Fibroblast of mammary gland (primary cell): ENCODE results near the gene FRAS1.

Experiments used
- DNase-seq: peaks from one replicate; pipeline ENCODE4 v3.0.0-alpha.2; 2010; ENCODE audit warnings: low read depth
- H3K4me3 ChIP-seq: 2 replicates; pipeline ENCODE4 v1.5.1; 2011; ENCODE audit warnings: low read depth, mild to moderate bottlenecking, low read length, moderate library complexity; ENCODE audit not compliant: control insufficient read depth
- TF ChIP-seq, protein P1 (sequence below): conservative IDR thresholded peaks from 2 replicates; pipeline ENCODE4 v1.5.1; 2011; ENCODE audit warnings: low read depth, low read length, inconsistent platforms; ENCODE audit not compliant: control insufficient read depth, insufficient read depth

Gene FRAS1

DNA sequence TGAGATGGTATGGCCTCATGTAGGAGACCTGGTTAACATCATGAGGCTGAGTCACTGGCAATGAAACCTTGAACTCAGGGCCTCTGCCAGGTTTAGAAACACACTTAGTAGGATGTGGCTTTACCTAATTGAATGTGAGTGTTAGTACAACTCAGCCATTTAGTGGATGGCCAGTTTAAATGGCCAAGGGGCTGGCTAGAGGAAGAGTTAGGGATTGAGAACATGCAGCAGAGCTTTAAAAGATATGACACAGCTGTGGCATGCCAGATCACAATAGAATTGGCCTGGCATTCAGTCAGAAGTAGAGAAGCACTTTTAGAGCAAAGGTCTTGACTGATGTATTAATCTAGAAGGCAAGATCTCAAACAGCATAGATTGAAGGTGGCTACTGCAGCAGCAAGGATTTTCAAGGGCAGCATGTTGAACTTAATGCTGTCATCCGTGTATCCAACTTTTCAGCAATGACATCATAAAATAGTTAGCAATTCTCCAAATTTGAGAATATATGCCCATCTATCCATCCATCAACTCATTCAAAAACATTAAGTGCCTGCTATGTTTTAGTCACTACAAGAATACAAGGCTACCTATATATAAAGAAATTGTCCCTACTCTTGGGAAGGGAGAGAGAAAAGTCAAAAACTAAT is 170.4 kb downstream of the FRAS1 start:
- H3K4me3 ChIP-seq: no peak overlapping the region
- TF ChIP-seq, protein P1, sequence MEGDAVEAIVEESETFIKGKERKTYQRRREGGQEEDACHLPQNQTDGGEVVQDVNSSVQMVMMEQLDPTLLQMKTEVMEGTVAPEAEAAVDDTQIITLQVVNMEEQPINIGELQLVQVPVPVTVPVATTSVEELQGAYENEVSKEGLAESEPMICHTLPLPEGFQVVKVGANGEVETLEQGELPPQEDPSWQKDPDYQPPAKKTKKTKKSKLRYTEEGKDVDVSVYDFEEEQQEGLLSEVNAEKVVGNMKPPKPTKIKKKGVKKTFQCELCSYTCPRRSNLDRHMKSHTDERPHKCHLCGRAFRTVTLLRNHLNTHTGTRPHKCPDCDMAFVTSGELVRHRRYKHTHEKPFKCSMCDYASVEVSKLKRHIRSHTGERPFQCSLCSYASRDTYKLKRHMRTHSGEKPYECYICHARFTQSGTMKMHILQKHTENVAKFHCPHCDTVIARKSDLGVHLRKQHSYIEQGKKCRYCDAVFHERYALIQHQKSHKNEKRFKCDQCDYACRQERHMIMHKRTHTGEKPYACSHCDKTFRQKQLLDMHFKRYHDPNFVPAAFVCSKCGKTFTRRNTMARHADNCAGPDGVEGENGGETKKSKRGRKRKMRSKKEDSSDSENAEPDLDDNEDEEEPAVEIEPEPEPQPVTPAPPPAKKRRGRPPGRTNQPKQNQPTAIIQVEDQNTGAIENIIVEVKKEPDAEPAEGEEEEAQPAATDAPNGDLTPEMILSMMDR: no peak
- DNase-seq: peak; percentile 24

DNA sequence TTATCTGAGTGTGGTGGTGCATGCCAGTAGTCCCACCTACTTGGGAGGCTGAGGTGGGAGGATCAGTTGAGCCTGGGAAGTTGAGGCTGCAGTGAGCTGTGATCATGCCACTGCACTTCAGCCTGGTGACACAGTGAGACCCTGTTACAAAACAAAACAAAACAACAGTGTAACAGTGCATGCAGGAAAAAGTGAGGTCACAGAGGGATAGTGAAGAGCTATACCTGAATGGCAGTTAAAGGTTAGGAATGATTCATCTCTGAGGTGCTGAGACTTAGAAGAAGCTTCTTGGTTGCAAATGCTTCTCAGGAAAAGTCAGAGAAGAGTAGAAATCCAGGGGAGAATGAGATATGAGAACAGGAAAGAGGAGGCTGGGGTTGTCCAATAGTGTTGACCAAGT is 178.7 kb downstream of the FRAS1 start:
- DNase-seq: no peak
- TF ChIP-seq, protein P1: no peak

DNA sequence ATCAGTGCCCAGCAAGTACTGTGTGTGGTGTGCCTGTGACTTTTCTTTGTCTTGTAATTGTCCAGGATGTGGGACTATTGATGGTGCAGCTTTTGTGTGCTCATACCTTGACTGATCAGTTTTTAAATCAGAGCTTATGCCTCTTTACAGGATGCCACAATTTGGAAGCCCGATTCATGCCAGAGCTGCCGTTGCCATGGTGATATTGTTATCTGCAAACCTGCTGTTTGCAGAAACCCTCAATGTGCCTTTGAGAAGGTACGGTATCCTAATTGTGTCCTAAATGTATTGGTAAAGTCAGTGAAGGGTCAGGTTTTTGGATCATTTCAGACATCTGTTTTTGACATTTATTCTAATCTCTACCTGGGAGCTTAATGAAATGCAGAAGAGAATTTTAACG is 180.2 kb downstream of the FRAS1 start:
- no peak overlapping the region for H3K4me3 ChIP-seq
- no peak for DNase-seq
- TF ChIP-seq, protein P1: no peak

More for the DNA sequence above, 178.7 kb downstream of the FRAS1 start:
- H3K4me3 ChIP-seq: no peak overlapping the region

DNA sequence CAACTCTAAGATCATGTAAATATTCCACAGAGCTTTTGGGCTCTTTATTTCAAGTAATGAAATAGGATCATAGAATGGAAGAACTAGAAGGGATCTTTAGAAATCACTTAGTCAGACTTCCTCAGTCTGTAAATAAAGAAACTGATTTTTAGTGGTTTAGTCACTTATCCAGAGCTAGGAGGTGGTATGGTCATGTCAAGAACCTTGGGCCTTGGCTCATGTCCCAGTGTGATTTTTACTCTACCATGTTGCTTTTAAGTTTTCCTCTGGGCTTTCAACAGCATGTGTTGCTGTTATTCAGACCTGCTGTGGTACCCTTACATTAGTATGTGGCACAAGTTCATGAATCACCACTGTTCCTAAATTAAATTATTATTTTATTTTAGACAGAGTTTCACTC is 184.9 kb downstream of the FRAS1 start:
- peak; percentile 76 for DNase-seq
- TF ChIP-seq, protein P1: no peak

DNA sequence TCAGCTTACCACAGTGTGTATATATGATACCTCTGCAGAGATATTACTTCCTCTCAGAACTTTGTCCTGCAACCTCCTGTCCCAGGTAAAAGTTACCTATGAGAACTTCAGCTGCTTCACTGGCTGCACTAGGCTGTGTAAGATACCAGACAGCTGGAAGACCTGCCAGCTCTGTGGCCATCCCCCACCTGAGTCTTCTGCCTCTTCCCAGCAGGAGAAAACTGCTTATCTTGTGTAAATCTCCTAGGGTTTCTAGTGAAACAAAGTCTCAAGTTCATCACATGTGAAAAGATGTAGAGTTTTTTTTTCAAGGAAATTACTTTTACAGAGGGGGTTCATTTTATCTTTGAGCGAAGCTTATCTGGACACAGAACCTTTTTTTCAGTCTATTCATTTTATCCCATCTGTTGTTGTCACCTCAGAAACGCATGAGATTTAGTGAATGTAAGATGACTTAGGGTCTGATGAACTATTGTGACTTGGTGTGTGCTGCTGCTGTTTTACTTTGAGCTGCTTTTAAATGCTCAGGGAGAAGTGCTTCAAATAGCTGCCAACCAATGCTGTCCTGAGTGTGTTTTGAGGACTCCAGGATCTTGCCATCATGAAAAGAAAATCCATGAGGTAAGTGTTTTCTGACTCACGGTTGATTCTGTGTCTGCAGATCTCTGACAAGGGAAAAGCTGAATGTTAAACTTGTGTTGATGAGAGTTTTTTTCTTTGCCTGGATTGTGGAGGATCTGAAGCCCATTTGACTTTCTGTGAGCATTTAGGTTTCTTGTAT is 187.8 kb downstream of the FRAS1 start:
- TF ChIP-seq, protein P1: no peak
- DNase-seq: peak; percentile 12
- H3K4me3 ChIP-seq: no peak overlapping the region

More for the DNA sequence above, 184.9 kb downstream of the FRAS1 start:
- H3K4me3 ChIP-seq: no peak overlapping the region

DNA sequence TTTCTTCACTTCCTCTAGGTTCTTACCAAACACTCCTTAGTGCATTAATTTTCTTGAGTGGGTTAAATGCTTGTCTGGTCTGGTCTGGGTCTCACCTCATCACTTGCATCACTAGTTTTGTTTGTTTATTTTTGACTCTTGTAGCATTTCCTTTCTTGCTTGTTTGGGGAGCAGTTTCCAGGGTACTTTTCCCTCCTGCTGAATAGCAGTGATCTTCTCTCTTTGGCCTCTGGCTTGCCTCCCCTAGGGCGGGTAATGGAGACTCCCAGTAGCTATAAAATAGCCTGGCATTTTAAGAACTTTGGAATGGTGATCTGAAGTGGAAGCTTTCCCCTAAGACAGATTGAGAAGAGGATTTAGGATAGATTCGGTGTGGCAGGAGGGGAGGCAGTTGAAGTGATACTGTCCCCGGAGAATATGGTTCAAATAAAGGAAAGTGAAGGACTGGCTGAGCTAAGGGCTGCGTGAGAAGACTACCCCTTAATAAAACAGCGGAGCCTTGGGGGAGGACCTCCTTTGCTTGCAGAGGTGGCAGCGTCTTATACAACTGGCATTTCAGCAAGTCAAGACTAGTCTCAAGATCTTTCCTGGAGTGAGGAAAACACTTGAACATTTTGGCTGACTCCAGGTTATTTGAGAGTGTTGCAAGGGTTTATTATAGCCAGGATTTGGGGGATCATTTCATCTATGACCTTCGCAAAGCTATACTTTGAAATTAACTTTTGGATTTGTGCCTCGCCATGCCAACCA is 190.6 kb downstream of the FRAS1 start:
- TF ChIP-seq, protein P1: no peak
- no peak overlapping the region for H3K4me3 ChIP-seq
- DNase-seq: no peak
